Activated gamma-delta T cell (primary cell): ENCODE results near the gene FHL1.
"Not testable (repeated sequence)": the region's sequence is repeated elsewhere in the genome, so short reads cannot be mapped to it uniquely, and the experiment has no call there.

ENCODE experiments used
- DNase-seq: peaks from one replicate; lab custom pipeline; 2025; lab: John Stamatoyannopoulos, UW

Gene FHL1

GRCh38 chrX:136146614-136147314 lies 569 bp upstream of the FHL1 start:
- peak; percentile 22 for DNase-seq

DNA sequence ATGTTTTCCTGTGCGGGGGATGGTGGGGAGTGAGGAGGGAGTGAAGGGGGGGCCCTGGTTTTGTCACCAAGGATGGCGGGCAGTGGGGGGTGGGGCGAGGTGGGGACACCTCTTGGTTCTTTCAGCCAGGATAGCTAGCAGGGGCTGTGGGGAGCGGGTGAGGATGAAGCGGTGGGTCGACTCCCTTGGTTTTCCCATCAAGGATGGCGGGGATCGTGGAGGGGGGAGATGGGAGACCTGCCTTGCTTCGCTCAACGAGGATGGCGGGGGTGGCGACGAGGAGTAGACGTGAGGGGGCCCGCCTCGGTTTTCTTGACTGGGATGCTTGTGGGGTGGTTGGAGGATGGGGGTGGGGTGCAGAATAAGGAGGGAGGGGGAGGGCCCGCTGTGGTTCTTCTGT lies 643 bp downstream of the FHL1 start:
- DNase-seq, result no peak

- no peak for DNase-seq
Observed at GRCh38 chrX:136148391-136148790, 1.1 kb downstream of the FHL1 start.

GRCh38 chrX:136154998-136155397 lies 7.7 kb downstream of the FHL1 start:
- DNase-seq, result no peak

GRCh38 chrX:136156560-136157117 lies 9.3 kb downstream of the FHL1 start:
- DNase-seq, result no peak

DNA sequence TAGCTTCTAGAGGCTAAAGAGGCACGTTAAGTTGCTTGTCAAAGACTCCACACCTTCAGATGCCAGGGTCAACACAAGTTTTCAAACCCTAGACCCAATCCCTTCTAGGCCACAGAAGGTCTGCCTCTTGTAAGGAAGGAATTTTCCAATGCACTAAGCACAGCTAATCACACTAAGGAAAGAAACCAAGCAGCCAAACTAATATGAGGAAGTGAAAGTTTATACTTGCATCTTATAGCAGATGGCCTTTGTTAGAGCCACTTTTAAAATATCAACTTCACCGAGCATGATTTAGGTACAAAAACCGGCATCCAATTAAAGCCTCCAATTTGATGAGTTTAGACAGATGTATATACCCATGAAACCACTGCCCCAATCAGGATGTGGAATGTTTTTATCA lies 9.9 kb downstream of the FHL1 start:
- DNase-seq, result no peak

DNA sequence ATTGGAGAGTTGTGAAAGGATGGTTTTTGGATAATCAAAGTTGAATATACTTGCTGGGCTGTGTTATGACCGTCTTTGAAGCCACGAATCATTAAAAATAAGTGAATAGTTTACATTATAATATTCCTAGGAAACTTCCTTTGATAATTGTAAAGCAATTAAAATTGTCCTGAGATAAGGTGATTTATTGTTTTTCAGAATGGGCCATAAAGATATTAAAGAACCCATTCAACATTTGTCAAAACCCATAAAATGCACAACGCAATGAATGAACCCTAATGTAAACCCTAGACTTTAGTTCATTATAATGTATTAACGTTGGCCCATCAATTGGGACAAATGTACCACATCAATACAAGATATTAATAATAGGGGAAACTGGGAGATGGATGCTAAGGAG lies 11.4 kb downstream of the FHL1 start:
- no peak for DNase-seq

DNA sequence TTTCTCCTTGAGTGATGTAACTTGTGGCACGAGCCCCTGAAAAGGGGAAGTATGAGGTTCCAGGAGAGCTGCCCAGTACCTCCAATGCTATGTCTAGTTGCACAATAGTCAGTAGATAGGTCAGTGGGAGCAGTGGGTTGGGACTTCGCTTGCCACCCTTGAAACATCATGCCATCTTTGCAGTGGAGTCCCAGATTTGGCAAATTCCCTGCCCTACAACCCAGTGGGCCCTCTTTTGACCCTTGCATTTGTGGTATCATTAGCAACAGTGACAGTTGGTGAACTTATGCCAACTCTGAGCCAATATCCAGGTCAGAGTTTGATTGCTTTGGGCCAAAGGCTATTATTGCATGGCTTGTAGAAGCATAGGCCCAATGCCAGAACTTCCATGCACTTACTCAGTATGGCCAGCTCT lies 12.3 kb downstream of the FHL1 start:
- no peak for DNase-seq

- no peak for DNase-seq
Observed at GRCh38 chrX:136162827-136163570, 15.7 kb downstream of the FHL1 start.

DNA sequence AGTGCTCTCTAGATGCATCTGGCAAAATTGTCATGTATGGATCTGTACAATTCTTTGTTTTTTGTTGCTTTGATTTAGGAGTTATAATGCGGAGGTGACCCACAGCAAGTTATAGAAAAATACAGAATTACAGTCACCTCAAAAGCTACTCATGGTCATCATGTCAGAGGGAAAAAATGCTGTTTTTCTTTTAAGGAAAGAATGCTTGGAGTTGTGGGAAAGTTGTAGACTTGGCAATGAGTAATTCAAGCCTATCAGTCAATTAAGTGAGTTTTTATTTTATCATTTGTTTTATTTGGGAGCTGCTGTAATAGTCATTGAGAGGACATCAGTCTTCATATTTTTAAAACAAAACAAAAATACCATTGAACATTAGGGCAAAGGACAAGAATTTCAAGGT lies 16.4 kb downstream of the FHL1 start:
- no peak for DNase-seq

DNA sequence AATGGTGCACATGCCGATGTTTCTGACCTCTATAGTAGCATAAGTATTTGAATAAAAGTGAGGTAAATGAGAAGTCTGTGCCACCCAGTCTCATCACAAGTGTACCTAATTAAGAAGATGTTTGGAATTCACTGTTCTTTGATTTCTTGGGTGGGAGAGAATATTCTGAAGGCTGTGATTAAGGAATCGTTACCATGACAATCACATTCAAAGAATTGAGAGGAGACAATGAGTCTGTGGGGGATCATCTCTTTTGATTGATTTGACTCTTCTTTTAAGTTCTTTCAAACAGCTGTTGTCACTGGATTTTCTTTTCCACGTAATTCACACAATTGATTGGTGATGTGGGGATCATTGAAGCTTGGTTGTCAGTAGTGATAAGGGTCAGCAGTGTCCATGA lies 18.1 kb downstream of the FHL1 start:
- no peak for DNase-seq

DNA sequence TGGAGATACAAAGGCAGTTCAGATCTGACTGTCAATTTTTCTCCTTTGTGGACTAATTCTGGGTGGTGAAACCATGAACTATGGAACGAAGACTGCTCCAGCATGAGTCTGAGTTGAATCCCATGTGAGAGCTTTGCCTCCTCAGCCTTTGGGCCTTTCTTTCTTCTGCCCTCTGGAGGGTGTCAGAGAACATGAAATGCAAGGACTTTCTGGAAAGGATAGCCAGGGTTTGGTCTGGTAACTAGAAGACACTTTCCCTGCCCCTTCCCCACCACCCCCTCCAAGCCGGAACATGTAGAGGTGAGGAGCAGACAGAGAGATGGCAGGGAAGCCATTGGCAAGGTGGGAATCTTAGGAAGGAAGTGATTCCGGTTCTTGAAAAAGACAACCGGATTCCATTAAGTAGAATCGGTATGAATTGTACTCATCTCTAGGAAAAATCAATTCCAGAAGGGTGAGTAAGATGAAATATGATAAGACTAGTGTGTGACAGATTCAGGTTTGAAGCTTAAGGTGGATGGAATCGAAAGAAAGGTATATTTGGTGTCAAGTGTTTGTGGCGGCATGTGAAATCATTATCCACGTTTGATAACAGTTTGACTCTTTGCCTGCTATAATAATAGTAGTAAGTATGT lies 19.0 kb downstream of the FHL1 start:
- no peak for DNase-seq

DNA sequence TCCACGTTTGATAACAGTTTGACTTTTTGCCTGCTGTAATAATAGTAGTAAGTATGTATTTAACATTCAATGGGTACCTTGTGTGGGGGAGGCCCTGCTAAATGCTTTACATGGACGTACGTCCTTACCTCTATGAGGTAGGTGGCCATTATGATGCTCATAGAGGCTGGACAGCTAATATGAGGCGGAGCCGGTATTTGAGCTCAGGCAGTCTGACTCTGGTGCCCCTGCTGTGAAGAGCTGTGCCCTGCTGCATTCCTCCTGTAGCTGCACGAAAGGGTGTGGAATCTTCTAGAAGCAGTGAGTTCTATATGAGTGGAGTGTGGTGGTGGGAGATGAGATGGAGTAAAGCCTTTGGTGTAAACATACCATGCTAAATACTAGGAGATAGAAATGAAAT lies 20.7 kb downstream of the FHL1 start:
- DNase-seq, result not testable (repeated sequence)

GRCh38 chrX:136168929-136169735 lies 21.8 kb downstream of the FHL1 start:
- no peak for DNase-seq

- DNase-seq, result no peak
Observed at GRCh38 chrX:136170139-136170800, 22.9 kb downstream of the FHL1 start.

- DNase-seq, result no peak
Observed at GRCh38 chrX:136171420-136171819, 24.1 kb downstream of the FHL1 start.

DNA sequence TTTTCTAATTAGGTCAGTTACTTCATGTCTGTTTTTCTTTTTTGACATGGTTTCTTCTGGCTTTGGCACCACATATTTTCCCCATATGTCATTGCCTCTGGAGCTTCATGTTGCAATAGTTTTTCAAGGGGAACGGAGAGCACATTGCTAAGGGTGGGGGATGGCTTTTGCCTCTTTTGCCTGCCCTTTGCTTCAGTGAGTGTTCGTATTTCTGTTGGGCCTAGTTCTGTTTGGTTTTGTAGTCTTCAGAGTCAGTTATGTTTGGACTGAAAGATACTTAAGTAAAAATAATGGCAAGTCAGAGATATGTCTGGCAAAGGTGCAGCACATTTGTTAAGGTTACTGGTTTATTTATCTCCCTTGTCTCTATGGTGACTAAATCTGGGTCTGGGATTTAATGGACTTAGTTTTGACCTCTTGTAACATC lies 29.1 kb downstream of the FHL1 start:
- no peak for DNase-seq

DNA sequence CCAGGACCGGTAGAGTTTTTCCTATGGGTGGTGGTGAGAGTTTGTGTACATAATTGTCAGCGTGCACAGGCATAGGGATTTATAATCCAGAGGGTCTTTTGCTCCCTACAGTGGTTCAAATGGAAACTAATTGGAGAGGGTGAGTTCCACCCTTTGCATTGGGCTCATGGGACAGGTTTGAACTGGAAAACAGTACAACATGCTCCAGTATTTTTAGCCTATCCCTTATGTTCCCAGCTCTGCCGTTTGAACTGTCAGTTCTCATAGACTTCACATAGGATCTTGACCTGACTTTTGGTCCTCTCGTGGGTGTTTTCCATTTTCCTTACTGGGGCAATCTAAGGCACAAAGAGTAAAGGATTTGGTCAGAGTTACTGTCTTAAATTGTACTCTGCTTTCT lies 31.8 kb downstream of the FHL1 start:
- DNase-seq, result no peak

DNA sequence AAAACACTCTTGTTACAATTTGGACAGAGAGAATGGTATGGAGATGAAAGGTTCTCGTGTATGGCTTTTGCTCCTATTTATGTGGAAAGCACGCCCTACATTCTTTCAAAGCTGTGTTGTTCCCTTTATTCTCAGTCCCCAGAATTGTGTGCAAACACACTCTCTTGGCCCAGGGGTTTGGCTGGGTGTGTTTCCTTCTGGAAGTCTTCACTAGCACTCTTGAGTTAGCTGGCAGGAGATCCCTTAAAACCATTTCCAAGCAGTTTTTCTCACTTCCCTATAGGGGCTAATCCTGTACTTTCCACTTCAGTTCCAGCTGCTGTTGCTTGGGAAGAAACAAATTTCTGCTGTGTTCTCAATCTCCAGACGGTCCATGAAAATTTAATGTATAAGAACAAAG lies 35.1 kb downstream of the FHL1 start:
- DNase-seq, result no peak

DNA sequence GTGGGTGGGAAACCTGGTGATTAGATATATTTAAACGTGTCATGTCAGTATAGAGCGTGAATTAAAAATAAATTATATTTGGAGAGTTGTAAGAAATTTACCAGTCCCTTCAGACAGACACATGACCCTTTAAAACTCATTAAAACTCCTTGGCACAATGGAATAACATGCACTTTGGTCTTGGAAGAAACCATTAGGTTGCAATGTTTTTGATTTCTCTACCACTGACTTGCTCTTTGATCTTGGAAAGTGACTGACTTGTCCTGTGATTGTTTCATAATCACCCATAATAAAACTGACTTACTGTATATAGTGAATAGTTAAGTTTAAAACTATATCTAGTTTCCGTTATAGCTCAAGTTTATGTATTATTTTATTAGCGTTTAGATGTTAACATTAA lies 35.8 kb downstream of the FHL1 start:
- DNase-seq, result no peak

GRCh38 chrX:136183917-136184316 lies 36.6 kb downstream of the FHL1 start:
- no peak for DNase-seq
